Eye (tissue), 1 donor: Measurements from ENCODE around the gene LRRFIP1.
"Not testable (repeated sequence)": the region's sequence is repeated elsewhere in the genome, so short reads cannot be mapped to it uniquely, and the experiment has no call there.

Experiments
- DNase-seq: peaks from one replicate; pipeline ENCODE4 v3.0.0-alpha.2; 2015

Gene LRRFIP1

DNA sequence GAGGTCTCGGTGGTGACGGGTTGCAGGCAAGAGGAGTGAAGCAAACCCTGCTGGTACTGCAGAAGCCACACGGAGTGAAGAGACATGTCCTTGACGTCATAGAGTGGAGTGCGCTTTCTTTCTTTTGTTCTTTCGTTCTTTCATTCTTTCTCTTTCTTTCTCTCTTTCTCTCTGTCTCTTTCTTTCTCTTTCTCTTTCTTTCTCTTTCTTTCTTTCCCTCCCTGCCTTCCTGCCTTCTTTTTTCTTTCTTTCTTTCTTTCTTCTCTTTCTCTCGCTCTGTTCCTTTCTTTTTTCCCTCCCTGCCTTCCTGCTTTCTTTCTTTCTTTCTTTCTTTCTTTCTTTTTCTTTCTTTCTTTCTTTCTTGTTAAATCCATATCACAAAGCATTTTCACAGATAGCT lies 39.2 kb downstream of the LRRFIP1 start:
- no peak for DNase-seq

- not testable (repeated sequence) for DNase-seq
Measured at GRCh38 chr2:237667050-237667576, 39.7 kb downstream of the LRRFIP1 start.

- DNase-seq = no peak
Measured at GRCh38 chr2:237667893-237668292, 40.5 kb downstream of the LRRFIP1 start.

DNA sequence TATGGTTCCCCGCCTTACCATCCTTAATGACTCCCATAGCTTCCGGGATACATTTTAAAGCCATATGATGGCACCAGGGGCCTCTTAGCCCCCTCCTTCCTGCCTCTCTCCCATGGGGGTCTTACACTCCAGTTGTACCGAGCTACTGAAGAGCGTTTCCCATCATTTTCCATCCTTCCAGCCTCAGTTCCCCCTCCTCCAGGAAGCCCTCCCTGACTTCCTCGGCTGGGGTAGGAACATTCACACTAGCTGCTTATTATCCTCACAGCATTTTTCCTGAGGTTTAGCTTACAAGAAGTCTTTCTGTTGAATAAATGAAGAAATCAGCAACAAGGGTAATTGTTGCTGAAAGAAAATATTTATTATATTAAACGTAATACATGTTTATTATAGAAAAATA lies 41.1 kb downstream of the LRRFIP1 start:
- no peak for DNase-seq

- DNase-seq = no peak
Measured at GRCh38 chr2:237669283-237669627, 41.9 kb downstream of the LRRFIP1 start.

- peak; percentile 76 for DNase-seq
Measured at GRCh38 chr2:237669628-237670392, 42.4 kb downstream of the LRRFIP1 start.

GRCh38 chr2:237670641-237671040 lies 43.3 kb downstream of the LRRFIP1 start:
- DNase-seq = no peak

DNA sequence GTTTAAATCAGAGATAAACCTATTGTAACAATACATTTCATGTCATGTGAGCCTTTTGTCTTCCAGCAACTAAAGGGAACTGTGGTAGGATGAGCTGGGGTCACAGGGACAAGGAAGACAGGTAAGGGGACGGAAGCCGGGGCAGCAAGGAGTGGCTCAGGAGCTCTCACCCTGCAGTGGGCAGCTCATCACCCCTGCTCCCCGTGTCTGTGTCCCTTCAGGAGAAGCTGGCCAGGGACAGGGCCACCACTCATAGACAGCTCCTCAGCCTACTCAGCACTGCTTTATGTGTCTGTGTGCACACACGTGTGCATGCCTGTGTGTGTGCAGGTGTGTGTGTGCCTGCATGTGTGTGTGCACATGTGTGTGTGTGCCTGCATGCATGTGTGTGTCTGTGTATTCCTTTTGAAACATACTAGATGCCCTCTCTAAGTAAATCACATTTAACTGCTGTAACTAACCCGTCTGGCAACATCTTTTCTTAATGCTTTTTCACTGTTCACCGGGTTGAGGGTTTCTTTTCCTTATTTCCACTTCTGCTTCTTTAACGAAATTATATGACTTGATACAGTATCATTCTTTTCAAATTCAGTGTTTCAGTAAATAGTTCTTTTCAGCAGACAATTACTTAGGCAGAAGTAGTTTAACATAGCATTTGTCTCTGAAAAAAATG lies 44.2 kb downstream of the LRRFIP1 start:
- DNase-seq = no peak

DNA sequence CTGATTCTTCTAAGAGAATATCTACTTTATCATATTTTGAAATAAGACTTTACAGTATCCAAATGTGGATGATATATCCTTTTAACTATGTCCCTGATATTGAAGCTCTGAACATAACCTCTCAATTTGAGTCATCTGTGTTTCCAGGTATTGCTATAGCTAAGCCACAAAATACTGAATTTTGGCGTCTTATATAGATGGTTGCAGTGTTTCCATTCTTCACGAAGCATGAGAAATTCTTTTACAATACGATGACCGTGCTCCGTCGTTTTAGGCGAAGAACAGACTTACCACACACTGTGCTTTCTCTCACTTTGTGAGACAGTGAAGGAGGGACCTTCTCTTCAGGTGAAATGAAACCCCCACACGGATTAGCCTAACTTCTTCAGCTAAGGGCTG lies 45.3 kb downstream of the LRRFIP1 start:
- DNase-seq = no peak

DNA sequence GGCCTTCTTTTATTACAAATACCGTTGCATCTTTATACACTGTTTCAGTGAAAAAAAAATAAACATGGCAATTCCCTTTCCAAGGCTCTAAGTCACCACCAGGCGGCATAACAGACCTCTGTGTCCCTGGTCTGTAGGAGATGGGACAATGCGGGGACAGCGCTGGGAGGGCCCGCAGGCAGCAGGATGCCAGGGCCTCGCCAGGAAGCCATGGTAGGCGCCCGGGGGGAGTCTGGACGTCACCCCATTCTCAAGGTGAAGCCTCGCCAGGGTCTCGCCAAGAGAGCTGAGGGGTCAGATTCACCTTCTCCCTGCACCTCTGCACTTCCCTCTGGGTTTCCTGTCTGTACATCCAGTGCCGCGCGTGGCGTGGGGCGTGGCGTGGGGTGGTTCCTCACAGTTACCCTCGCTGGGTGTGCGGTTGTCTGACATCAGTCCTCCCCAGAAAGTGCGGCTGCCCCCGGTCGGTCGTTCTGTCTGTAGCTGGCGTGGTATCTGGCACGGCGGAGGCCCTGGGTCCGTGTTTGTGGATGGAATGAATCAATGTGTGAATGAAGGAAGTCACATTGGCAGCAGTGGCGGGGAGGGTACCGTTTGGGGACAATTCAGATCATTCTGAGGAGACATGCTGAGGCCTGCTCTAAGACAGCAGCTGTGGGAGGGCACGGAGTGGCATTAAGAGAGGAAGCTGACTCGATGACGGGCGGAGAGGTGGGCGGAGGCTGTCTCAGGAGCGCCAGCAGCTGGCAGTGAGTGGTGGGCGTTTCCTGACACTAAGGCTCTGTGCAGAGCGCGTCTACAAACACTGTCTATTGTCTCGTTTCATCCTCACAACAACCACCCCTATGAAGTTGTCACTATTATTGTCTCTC lies 46.0 kb downstream of the LRRFIP1 start:
- DNase-seq = peak; percentile 85

DNA sequence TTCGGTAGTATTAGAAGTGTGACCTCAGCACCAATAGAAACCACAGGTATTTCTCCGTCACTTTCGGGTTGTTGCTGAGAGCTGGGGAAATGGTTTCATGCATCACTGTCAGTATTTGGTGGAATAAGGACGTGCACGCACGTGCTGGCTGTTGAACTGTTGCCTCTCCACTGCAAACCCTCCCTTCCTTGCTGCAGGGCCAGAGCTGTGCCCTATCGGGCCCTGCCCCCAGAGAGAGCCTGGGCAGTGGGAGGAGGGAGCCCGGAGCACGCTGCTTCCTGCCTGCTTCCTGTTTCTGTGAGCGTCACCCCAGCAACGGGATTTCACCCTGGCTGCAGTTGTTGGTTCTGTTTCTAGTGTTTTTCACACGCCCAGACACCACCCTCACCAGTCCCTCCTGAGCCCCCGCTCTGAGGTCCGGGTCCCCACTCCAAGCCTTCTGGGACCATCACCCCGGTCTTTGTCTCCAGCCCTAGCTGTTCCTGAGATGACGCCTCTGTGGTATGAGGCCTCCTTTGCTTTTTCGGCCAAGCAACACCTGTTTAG lies 47.4 kb downstream of the LRRFIP1 start:
- DNase-seq = peak; percentile 81

GRCh38 chr2:237675316-237675715 lies 47.9 kb downstream of the LRRFIP1 start:
- no peak for DNase-seq

DNA sequence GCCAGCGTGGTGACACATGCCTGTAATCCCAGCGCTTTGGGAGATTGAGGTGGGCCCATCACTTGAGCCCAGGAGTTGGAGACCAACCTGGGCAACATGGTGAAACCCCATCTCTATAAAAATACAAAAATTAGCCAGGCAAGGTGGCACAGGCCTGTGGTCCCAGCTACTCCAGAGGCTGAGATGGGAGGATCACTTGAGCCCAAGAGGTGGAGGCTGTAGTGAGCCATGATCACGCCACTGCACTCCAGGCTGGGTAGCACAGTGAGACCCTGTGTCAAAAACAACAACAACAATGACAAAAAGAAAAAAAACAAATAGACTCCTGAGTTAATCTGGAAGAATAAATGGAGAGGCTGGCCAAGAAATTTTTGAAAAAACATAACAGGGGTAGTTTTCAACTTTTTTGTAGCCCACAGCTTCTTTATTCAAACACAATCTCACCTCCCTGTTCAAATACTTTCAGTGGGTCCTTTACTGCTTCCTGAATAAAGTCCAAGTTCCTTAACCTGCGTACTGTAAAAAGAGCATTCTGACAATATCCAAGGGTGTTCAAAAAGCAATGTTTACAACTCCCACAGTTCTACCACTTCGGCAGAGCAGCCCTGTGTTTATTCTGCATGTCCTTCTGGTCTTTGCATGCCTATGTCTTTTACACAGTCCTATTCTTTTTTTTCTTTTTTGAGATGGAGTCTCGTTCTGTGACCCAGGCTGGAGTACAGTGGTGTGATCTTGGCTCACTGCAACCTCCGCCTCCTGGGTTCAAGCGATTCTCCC lies 53.5 kb downstream of the LRRFIP1 start:
- no peak for DNase-seq

GRCh38 chr2:237682151-237682550 lies 54.8 kb downstream of the LRRFIP1 start:
- no peak for DNase-seq

DNA sequence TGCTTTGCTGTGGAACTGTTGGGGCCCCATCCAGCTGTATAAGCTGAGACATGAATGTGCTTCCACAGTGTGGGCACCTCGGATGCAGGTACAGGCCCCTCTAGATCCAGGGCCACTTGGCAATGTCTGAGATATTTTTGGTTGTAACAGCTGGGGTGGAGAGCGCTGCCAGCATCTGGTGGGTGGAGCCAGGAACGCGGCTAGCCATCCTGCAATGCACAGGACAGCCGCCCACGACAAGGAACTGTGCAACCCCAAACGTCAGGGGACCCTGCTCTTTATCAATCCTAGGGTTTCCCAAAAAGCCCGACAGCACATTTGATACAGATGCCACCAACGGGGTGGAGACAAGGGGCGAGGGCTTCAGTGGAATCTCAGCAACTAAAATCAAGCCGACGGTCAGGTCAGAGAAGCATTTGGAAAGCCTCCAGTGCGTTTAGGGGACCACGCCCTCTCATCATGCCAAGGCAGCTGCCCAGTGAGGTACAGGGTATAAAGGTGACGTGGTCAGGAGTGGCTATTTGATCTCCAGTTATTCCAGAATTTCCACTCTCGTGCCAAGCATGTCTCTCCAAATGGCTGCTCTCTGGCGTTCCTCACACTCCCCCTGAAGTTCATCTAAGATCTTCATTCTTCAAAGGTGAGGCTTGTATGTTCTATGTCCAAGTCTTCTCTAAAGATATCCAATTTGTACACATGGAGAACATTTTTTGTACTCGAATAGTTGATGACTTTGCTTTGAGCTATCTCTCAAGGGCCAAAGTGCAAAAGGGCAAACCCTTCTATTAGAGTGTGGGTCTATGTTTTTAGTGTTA lies 55.7 kb downstream of the LRRFIP1 start:
- DNase-seq = no peak

DNA sequence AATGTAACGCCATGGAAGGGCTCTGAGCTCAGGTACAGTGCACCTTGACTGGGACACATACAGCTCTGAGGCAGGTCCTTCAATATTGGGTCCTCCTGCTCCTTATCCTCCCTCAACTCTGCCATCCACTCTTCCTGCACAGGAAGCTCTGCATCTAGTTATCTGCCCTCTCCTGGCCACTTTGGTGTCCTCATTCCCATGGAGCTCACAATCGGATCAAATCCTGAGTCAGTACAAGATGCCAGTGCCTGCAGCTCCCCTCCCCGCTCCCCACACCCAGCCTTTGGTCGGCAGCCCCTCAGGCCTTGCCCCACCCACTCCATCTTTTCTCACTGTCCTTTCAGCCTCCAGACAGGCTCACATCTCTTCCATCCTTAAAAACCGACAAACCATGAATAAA lies 58.0 kb downstream of the LRRFIP1 start:
- DNase-seq = no peak

GRCh38 chr2:237686659-237687136 lies 59.3 kb downstream of the LRRFIP1 start:
- no peak for DNase-seq

- DNase-seq = no peak
Measured at GRCh38 chr2:237688081-237688480, 60.7 kb downstream of the LRRFIP1 start.

DNA sequence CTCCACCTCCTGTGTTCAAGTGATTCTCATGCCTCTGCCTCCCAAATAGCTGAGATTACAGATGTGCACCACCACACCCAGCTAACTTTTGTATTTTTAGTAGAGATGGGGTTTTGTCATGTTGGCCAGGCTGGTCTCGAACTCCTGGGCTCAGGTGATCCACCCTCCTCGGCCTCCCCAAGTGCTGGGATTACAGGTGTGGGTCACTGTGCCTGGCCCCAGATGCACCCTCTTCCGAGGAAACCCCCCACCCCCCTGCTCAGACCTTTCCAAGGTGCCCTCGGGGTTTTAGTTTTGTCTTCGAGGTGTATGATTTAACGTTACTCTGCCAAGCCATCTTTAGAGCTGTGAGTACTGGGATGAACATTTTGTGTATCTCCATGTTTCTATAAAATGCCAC lies 61.2 kb downstream of the LRRFIP1 start:
- DNase-seq = not testable (repeated sequence)

DNA sequence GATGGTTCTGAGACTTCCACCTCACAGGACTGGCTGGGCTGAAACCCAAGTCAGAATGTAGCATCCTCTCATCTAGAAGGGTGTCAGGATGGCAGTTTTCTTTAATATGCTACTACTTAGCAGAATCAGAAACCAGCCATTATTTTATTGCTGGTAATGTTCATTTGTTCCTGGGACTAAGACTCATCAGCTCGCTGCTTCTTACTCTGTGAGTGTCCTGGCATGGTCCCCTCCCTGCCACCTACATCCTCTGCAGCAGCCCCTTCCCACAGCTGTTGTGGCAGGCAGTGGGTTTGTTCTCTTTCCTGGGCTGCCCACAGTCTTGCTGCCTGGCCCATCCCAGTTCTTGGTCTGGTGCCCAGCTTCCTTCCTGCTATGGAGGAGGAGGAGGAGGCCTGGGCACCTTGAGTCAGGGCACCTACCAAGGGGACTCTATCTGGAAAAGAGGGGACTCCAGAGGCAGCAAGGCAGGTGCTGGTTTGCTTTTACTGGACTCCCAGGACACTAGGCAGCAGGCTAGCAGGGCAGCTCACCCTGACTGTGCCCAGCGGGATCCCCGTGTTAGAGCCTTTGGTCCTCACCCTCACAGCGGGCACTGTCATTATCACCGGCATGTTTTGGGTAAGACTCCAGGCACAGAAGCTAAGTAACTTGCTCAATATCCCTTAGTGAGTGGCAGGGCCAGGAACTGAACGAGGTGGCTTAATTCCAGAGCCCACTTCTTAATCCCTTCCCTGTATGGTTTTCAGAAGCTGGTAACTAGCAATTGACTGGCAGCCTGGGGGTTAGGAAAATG lies 62.1 kb downstream of the LRRFIP1 start:
- no peak for DNase-seq
